ENCODE measurements around the gene RSAD2.

RSAD2 gene

DNA sequence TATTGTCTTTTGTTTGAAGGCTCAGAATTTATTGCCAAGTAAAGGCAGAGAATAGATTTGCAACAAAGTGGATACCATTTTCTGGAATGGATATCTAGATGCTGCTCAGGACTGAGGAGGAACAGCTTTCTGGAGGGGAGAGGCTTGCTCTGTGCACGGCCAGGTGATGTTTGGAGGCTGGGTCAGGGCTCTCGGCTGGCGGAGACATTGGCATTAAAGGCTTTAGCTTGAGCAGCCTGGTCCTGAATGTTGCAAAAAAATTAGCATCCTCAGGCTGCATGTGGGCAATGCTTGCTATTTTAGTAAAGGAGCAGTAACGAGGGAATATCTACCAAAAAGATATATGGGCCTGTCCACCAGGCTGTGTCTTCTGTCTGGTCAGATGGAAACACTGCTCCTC lies 60.0 kb downstream of the RSAD2 start:
- no peak for DNase-seq
- Histone ChIP-seq H2AFZ (ENCODE audit: low read length) (no peak overlapping the region), H3K9me2 (replicated peaks; ENCODE audit: insufficient read depth, low read length) (no peaks in the 10 kb centered on the region), H3K27me3 (replicated peaks; ENCODE audit: insufficient read depth, low read length) (no peaks in the 10 kb centered on the region), H3K4me1 (ENCODE audit: low read length) (no peaks in the 10 kb centered on the region), H3K4me2 (ENCODE audit: low read depth, low read length) (no peak overlapping the region), H3K9ac (ENCODE audit: low read length) (no peak overlapping the region), H3K27ac (ENCODE audit: low read length) (no peak overlapping the region), H3K9me3 (replicated peaks; ENCODE audit: insufficient read depth, low read length) (no peaks in the 10 kb centered on the region), H3K36me3 (replicated peaks; ENCODE audit: insufficient read depth, low read length) (no peaks in the 10 kb centered on the region), H4K20me1 (ENCODE audit: insufficient read depth, low read length) (no peaks in the 10 kb centered on the region), H3K4me3 (ENCODE audit: low read length) (no peak overlapping the region), H3F3A (ENCODE audit: insufficient read depth, low read length) (no peaks in the 10 kb centered on the region), H3K79me2 (ENCODE audit: low read length) (no peaks in the 10 kb centered on the region)
- TF ChIP-seq EZH2 (optimal IDR thresholded peaks at IDR 0.05; ENCODE audit: low read depth, low read length) = no peak
- no peak for TF ChIP-seq EZH2phosphoT487 (IDR thresholded peaks at IDR 0.05; ENCODE audit: low read length)
- TF ChIP-seq, protein P1, sequence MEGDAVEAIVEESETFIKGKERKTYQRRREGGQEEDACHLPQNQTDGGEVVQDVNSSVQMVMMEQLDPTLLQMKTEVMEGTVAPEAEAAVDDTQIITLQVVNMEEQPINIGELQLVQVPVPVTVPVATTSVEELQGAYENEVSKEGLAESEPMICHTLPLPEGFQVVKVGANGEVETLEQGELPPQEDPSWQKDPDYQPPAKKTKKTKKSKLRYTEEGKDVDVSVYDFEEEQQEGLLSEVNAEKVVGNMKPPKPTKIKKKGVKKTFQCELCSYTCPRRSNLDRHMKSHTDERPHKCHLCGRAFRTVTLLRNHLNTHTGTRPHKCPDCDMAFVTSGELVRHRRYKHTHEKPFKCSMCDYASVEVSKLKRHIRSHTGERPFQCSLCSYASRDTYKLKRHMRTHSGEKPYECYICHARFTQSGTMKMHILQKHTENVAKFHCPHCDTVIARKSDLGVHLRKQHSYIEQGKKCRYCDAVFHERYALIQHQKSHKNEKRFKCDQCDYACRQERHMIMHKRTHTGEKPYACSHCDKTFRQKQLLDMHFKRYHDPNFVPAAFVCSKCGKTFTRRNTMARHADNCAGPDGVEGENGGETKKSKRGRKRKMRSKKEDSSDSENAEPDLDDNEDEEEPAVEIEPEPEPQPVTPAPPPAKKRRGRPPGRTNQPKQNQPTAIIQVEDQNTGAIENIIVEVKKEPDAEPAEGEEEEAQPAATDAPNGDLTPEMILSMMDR (IDR thresholded peaks at IDR 0.05; ENCODE audit: low read length) = no peak

DNA sequence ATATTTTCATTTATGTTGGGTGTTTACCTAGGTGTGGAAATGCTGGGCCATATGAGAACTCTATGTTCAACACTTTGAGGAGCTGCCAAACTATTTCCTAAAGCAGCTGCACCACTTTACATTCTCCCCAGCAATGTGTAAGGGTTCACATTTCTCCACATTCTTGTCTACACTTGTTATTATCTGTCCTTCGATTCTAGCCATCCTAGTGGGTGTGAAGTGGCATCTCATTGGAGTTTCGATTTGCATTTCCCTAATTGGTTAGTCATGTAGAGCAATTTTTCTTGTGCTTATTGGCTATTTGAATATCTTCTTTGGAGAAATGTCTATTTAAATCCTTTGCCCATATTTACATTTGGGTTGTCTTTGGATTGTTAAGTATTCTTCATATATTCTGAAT lies 61.5 kb downstream of the RSAD2 start:
- Histone ChIP-seq H3K4me1 (ENCODE audit: low read length) (0 out of 2 replicates have a peak, but pooled peaks cover under 1% of the 10 kb centered on the region), H3K27ac (ENCODE audit: low read length) (no peak overlapping the region), H3K4me2 (ENCODE audit: low read depth, low read length) (no peak overlapping the region), H3K9me2 (replicated peaks; ENCODE audit: insufficient read depth, low read length) (no peaks in the 10 kb centered on the region), H3K27me3 (replicated peaks; ENCODE audit: insufficient read depth, low read length) (no peaks in the 10 kb centered on the region), H3K36me3 (replicated peaks; ENCODE audit: insufficient read depth, low read length) (no peaks in the 10 kb centered on the region), H3K4me3 (ENCODE audit: low read length) (no peak overlapping the region), H3K9me3 (replicated peaks; ENCODE audit: insufficient read depth, low read length) (no peaks in the 10 kb centered on the region), H2AFZ (ENCODE audit: low read length) (no peak overlapping the region), H3K9ac (ENCODE audit: low read length) (no peak overlapping the region), H4K20me1 (ENCODE audit: insufficient read depth, low read length) (no peaks in the 10 kb centered on the region), H3F3A (ENCODE audit: insufficient read depth, low read length) (no peaks in the 10 kb centered on the region), H3K79me2 (ENCODE audit: low read length) (no peaks in the 10 kb centered on the region)
- TF ChIP-seq EZH2phosphoT487 (IDR thresholded peaks at IDR 0.05; ENCODE audit: low read length) (no peak), EZH2 (optimal IDR thresholded peaks at IDR 0.05; ENCODE audit: low read depth, low read length) (no peak)
- DNase-seq = no peak

DNA sequence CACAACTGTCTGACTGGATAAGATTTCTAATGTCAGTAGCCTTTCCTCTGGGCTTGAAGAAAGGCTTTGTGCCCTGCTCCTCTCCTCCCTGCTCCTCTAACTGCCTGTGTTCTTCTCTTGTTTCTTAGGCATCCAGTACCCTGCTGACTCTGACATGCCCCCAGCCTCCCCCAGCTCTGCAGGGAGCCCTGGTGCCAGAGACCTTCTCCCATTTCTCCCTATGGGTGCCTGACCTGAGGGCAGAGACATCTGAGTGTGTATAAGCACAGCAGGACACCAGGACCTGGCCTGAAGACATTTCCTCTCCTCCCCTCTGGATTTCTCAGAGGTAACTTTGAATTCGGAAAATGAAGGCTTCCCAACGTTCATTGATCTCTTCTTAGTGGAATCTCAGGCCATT lies 63.2 kb downstream of the RSAD2 start:
- H3K36me3 ChIP-seq (replicated peaks; ENCODE audit: insufficient read depth, low read length) = no peaks in the 10 kb centered on the region
- no peak overlapping the region for H2AFZ ChIP-seq (ENCODE audit: low read length)
- H3K27me3 ChIP-seq (replicated peaks; ENCODE audit: insufficient read depth, low read length) = no peaks in the 10 kb centered on the region
- no peaks in the 10 kb centered on the region for H3K9me2 ChIP-seq (replicated peaks; ENCODE audit: insufficient read depth, low read length)
- H3K4me1 ChIP-seq (ENCODE audit: low read length) = peaks cover 16% of the 10 kb centered on the region
- no peak overlapping the region for H3K4me2 ChIP-seq (ENCODE audit: low read depth, low read length)
- no peak overlapping the region for H3K4me3 ChIP-seq (ENCODE audit: low read length)
- no peaks in the 10 kb centered on the region for H3K9me3 ChIP-seq (replicated peaks; ENCODE audit: insufficient read depth, low read length)
- no peaks in the 10 kb centered on the region for H4K20me1 ChIP-seq (ENCODE audit: insufficient read depth, low read length)
- no peaks in the 10 kb centered on the region for H3K79me2 ChIP-seq (ENCODE audit: low read length)
- no peak for DNase-seq
- no peak overlapping the region for H3K27ac ChIP-seq (ENCODE audit: low read length)
- no peak overlapping the region for H3K9ac ChIP-seq (ENCODE audit: low read length)
- no peak for TF ChIP-seq EZH2 (optimal IDR thresholded peaks at IDR 0.05; ENCODE audit: low read depth, low read length)
- TF ChIP-seq, protein P1 (IDR thresholded peaks at IDR 0.05; ENCODE audit: low read length) = no peak
- H3F3A ChIP-seq (ENCODE audit: insufficient read depth, low read length) = peaks cover 13% of the 10 kb centered on the region

DNA sequence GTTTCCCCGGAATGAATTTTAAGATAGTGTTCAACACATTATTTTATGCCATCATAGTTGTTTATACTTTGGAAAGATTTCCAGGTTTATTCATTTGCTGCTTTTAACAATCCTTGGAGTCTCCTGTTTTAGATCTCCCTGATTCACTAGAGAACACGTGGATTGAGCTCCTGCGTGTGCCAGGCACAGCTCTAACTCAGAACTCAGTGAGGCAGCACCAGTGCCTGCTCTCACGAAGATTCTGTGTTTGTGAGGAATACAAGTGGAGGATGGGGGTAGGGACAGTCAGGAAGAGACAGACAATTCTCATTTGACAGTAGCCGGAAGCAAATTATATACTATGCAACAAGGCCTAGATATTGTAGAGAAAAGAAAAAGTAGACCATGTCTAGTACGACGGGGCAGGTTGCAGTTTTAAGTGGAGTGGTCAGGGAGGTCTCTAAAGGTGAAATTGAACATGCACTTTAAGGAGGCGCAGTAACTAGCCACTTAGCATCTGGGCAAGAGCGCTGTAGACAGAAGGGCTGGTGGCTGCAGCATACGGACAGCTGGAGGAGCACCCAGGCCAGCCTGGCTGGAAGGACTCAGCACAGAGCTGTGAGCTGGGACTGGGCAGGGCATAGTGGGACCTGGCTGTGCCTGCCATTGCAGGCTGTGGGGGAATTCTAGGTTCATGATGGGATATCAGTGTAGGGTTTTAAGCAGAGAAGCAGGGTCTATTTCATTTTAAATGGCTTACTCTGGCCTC lies 63.9 kb downstream of the RSAD2 start:
- no peak overlapping the region for H3K9ac ChIP-seq (ENCODE audit: low read length)
- no peak for DNase-seq
- no peaks in the 10 kb centered on the region for H3K27me3 ChIP-seq (replicated peaks; ENCODE audit: insufficient read depth, low read length)
- no peak overlapping the region for H3K27ac ChIP-seq (ENCODE audit: low read length)
- no peaks in the 10 kb centered on the region for H3K9me3 ChIP-seq (replicated peaks; ENCODE audit: insufficient read depth, low read length)
- TF ChIP-seq, protein P1 (IDR thresholded peaks at IDR 0.05; ENCODE audit: low read length) = no peak
- no peak for TF ChIP-seq EZH2 (optimal IDR thresholded peaks at IDR 0.05; ENCODE audit: low read depth, low read length)
- TF ChIP-seq EZH2phosphoT487 (IDR thresholded peaks at IDR 0.05; ENCODE audit: low read length) = no peak
- peaks cover 20% of the 10 kb centered on the region for H3K4me1 ChIP-seq (ENCODE audit: low read length)
- H3K9me2 ChIP-seq (replicated peaks; ENCODE audit: insufficient read depth, low read length) = no peaks in the 10 kb centered on the region
- H3K36me3 ChIP-seq (replicated peaks; ENCODE audit: insufficient read depth, low read length) = no peaks in the 10 kb centered on the region
- no peak overlapping the region for H3K4me3 ChIP-seq (ENCODE audit: low read length)
- peaks cover 15% of the 10 kb centered on the region for H3F3A ChIP-seq (ENCODE audit: insufficient read depth, low read length)
- H3K79me2 ChIP-seq (ENCODE audit: low read length) = no peaks in the 10 kb centered on the region
- no peak overlapping the region for H3K4me2 ChIP-seq (ENCODE audit: low read depth, low read length)
- no peaks in the 10 kb centered on the region for H4K20me1 ChIP-seq (ENCODE audit: insufficient read depth, low read length)
- H2AFZ ChIP-seq (ENCODE audit: low read length) = no peak overlapping the region

Measured in MM.1S (cell line).